A549 (cell line): ENCODE measurements around the gene PLEKHO1. TPM values are rescaled to one million over a fixed set of nuclear protein-coding genes. Genes with fewer than 3 reads are reported as not detected.

Experiments used
- ATAC-seq, 2 experiments: fragments of 200-7000 bp in 1 of 2; fragments of >200 bp in 1 of 2; cut with Nextera tagmentation in 1 of 2; cut with Tn5 transposase in 1 of 2; 3 replicates each; pipeline versions ENCODE4 v1.8.0 to v1.9.1; 2018 to 2020; ENCODE audit warnings: mild to moderate bottlenecking in 1 of 2, moderate library complexity in 1 of 2
- CTCF ChIA-PET: fragments of 300-600 bp; sonication (Branson Sonifier 250); formaldehyde crosslinking; extraction: SDS; loops from one replicate; lab custom pipeline; 2021; ENCODE audit warnings: antibody characterized with exemption, inconsistent platforms; lab: Yijun Ruan, JAX
- POLR2A ChIA-PET: fragments of 350-600 bp; formaldehyde crosslinking; extraction: SDS; loops from one replicate; lab custom pipeline; 2021; ENCODE audit warnings: antibody characterized with exemption, inconsistent platforms; lab: Yijun Ruan, JAX
- DNase-seq, 2 experiments: peaks; one replicate each; pipeline versions ENCODE4 v3.0.0 to v3.0.0-alpha.2; 2011 to 2016; ENCODE audit warnings: low read depth in 1 of 2, low spot score in 1 of 2
- FAIRE-seq: peaks from 2 replicates; lab custom pipeline; 2011; peaks lifted over from hg19 to GRCh38; lab: Jason Lieb, UNC
- H3K27ac ChIP-seq, 2 experiments: fragments of >200 bp; sonication (Bioruptor Twin); formaldehyde crosslinking; 3 replicates each; pipeline ENCODE4 v1.5.1; 2016 to 2017
- H3K4me1 ChIP-seq: fragments of >200 bp; sonication (Bioruptor Twin); formaldehyde crosslinking; 3 replicates; pipeline ENCODE4 v1.6.1; 2016
- H3K4me2 ChIP-seq: fragments of >200 bp; sonication (Bioruptor Twin); formaldehyde crosslinking; 3 replicates; pipeline ENCODE4 v1.6.1; 2016
- H3K4me3 ChIP-seq: fragments of >200 bp; sonication (Bioruptor Twin); formaldehyde crosslinking; 3 replicates; pipeline ENCODE4 v1.5.1; 2016
- H3K9me3 ChIP-seq: fragments of >200 bp; sonication (Bioruptor Twin); formaldehyde crosslinking; 3 replicates; pipeline ENCODE4 v1.6.1; 2016
- BHLHE40 ChIP-seq: IDR thresholded peaks from 2 replicates; pipeline ENCODE4 v1.6.1; 2012; ENCODE audit warnings: low read depth, low read length, inconsistent platforms
- CBX2 ChIP-seq: fragments of 200-600 bp; sonication (generic); IDR thresholded peaks from 2 replicates; pipeline ENCODE4 v1.6.1; 2016; ENCODE audit warnings: low read depth, mild to moderate bottlenecking, borderline replicate concordance
- CHD4 ChIP-seq: fragments of 200-600 bp; sonication (generic); IDR thresholded peaks from 2 replicates; pipeline ENCODE4 v1.6.1; 2016; ENCODE audit warnings: antibody characterized with exemption, mild to moderate bottlenecking, borderline replicate concordance
- EHF ChIP-seq: fragments of 250-450 bp; sonication (Bioruptor Pico); IDR thresholded peaks from 2 replicates; pipeline ENCODE4 v1.5.0; 2020; ENCODE audit warnings: mild to moderate bottlenecking
- EHMT2 ChIP-seq: fragments of 200-600 bp; sonication (generic); IDR thresholded peaks from 2 replicates; pipeline ENCODE4 v1.6.1; 2016; ENCODE audit warnings: antibody characterized with exemption, low read depth, mild to moderate bottlenecking, moderate library complexity
- FOSB ChIP-seq: fragments of 250-450 bp; sonication (Bioruptor Pico); IDR thresholded peaks from 2 replicates; pipeline ENCODE4 v1.5.0; 2020; ENCODE audit warnings: mild to moderate bottlenecking, moderate library complexity
- HEYL ChIP-seq: fragments of 250-450 bp; sonication (Bioruptor Pico); IDR thresholded peaks from 2 replicates; pipeline ENCODE4 v1.8.0; 2021; ENCODE audit warnings: mild to moderate bottlenecking, moderate library complexity
- HOXA7 ChIP-seq: fragments of 250-450 bp; sonication (Bioruptor Pico); IDR thresholded peaks from 2 replicates; pipeline ENCODE4 v1.5.0; 2020; ENCODE audit warnings: mild to moderate bottlenecking, moderate library complexity
- HOXB13 ChIP-seq: fragments of 250-450 bp; sonication (Bioruptor Pico); IDR thresholded peaks from 2 replicates; pipeline ENCODE4 v1.5.0; 2020; ENCODE audit warnings: low read depth, mild to moderate bottlenecking, moderate library complexity
- JUN ChIP-seq, 2 experiments: fragments of >200 bp; sonication (Bioruptor Twin); formaldehyde crosslinking; IDR thresholded peaks; 2 replicates in 1 of 2; 3 replicates in 1 of 2; pipeline ENCODE4 v1.6.1; 2016 to 2017
- KDM1A ChIP-seq: fragments of 200-600 bp; sonication (generic); IDR thresholded peaks from 2 replicates; pipeline ENCODE4 v1.6.1; 2016; ENCODE audit warnings: low read depth, mild to moderate bottlenecking
- KDM5A ChIP-seq: fragments of 200-600 bp; sonication (generic); IDR thresholded peaks from 2 replicates; pipeline ENCODE4 v1.6.1; 2016; ENCODE audit warnings: antibody characterized with exemption, mild to moderate bottlenecking
- RCOR1 ChIP-seq: fragments of 150-350 bp; IDR thresholded peaks from 2 replicates; pipeline ENCODE4 v1.6.1; 2014; ENCODE audit warnings: antibody characterized with exemption, low read length, low read depth
- WGBS: methylation state at CpG from one replicate; pipeline ENCODE4 v1.1.6; 2017; ENCODE audit errors: missing lambda C conversion rate; 5-methylcytosine and 5-hydroxymethylcytosine counted together
- polyA plus RNA-seq, 4 experiments: library from polyadenylated mRNA; depleted of rRNA in 3 of 4; stranded (reverse); fragments of >200 nt; fragmentation: RNase III in 1 of 4; extraction: RNeasy Plus Mini Kit Qiagen cat#74134 plus additional on column Dnase treatment in 1 of 4; gene quantifications; 2 replicates in 3 of 4; 3 replicates in 1 of 4; pipeline ENCODE4 v1.2.3, GENCODE V29; 2011 to 2017
- TF ChIP-seq, protein P1 (sequence below): fragments of 250-450 bp; sonication (Bioruptor Pico); IDR thresholded peaks from 2 replicates; pipeline ENCODE4 v1.5.0; 2021; ENCODE audit warnings: mild to moderate bottlenecking, moderate library complexity, borderline replicate concordance
- TF ChIP-seq, protein P2 (sequence below): IDR thresholded peaks from 2 replicates; pipeline ENCODE4 v1.6.1; 2012; ENCODE audit warnings: low read depth, borderline replicate concordance
- TF ChIP-seq, protein P3 (sequence below): IDR thresholded peaks from 2 replicates; pipeline ENCODE4 v1.6.1; 2012

PLEKHO1 gene
- polyA plus RNA-seq, 2 of the 4 experiments (the other 2 are of a cell fraction) = 2.5 to 5.5 TPM

DNA sequence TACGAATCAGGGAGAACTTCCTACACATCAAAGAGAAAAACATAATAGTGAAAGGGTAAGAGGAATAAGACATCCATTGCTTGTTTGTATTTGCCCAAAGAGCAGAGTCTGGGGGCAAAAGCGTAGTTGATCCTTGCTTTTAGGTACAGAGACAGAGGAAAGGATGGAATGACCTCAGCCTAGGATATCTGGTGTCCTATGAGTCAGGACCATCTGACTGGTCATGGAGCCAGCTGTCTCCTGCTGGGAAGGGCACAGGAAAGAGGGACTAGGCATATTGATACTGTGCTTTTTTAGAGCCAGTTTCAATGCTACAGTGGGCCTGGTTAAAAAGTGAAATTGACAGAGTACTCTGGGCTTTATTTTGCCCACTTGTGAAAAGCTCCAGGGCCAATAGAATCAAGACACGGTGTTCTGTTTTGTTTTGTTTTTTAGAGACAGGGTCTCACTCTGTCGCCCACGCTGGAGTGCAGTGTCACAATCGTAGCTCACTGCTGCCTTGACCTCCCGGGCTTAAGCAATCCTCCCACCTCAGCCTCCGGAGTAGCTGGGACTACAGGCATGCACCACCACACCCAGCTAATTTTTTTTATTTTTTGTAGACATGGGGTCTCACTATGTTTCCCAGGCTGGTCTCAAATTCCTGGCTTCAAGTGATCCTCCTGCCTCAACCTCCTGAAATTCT, 3.2 kb downstream of the PLEKHO1 start:
- Histone ChIP-seq H3K4me1 (peaks cover 8% of the 10 kb centered on the region), H3K27ac (no peak overlapping the region), H3K4me2 (no peak overlapping the region), H3K9me3 (no peaks in the 10 kb centered on the region), H3K4me3 (no peak overlapping the region)
- ChIA-PET CTCF (interaction anchor here (1.0 kb wide), 1 partner anchor 15 kb away, joined by 3 read pairs; no protein-coding TSS in a partner anchor), POLR2A (no interaction called here)
- TF ChIP-seq RCOR1 = no peak
- no peak for TF ChIP-seq HOXA7 (CRISPR knock-in tag)
- no peak for TF ChIP-seq EHMT2
- TF ChIP-seq CBX2 = no peak
- TF ChIP-seq, protein P1, sequence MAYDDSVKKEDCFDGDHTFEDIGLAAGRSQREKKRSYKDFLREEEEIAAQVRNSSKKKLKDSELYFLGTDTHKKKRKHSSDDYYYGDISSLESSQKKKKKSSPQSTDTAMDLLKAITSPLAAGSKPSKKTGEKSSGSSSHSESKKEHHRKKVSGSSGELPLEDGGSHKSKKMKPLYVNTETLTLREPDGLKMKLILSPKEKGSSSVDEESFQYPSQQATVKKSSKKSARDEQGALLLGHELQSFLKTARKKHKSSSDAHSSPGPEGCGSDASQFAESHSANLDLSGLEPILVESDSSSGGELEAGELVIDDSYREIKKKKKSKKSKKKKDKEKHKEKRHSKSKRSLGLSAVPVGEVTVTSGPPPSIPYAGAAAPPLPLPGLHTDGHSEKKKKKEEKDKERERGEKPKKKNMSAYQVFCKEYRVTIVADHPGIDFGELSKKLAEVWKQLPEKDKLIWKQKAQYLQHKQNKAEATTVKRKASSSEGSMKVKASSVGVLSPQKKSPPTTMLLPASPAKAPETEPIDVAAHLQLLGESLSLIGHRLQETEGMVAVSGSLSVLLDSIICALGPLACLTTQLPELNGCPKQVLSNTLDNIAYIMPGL = no peak
- DNase-seq (no peak), ATAC-seq (no peak), FAIRE-seq (no peak)
- WGBS = 93% methylated on average over 8 of the region's 8 CpGs

DNA sequence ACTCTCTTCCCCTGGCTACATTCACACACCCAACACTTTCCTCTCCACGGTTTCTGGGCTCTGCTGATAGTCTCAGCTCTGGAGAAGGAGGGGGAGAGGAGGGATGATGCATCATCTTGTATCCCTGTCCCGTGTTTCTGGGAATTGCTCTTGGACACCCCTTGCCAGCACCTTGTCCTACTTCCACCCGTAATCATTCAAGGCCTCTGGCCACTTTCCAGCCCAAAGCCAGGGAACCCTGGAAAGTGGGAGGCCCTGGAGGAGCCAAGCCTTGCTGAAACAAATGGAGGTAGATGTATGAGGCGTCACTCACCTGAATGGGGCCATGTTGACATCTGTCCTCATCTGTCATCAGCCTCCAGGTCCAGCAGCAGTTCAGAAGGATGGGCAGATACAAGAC, 4.4 kb downstream of the PLEKHO1 start:
- no peak overlapping the region for H3K4me3 ChIP-seq
- TF ChIP-seq FOSB (CRISPR knock-in tag) (no peak), BHLHE40 (no peak), CHD4 (no peak), RCOR1 (no peak), HOXB13 (CRISPR knock-in tag) (no peak), HOXA7 (CRISPR knock-in tag) (no peak), JUN (IDR thresholded peaks at IDR 0.05) (no peak), HEYL (CRISPR knock-in tag) (no peak), KDM1A (no peak)
- TF ChIP-seq, protein P2, sequence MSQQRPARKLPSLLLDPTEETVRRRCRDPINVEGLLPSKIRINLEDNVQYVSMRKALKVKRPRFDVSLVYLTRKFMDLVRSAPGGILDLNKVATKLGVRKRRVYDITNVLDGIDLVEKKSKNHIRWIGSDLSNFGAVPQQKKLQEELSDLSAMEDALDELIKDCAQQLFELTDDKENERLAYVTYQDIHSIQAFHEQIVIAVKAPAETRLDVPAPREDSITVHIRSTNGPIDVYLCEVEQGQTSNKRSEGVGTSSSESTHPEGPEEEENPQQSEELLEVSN = no peak
- TF ChIP-seq, protein P3, sequence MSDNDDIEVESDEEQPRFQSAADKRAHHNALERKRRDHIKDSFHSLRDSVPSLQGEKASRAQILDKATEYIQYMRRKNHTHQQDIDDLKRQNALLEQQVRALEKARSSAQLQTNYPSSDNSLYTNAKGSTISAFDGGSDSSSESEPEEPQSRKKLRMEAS = no peak
- ChIA-PET CTCF (no interaction called here), POLR2A (no interaction called here)
- no peak overlapping the region for H3K4me2 ChIP-seq
- peaks cover 7% of the 10 kb centered on the region for H3K4me1 ChIP-seq
- WGBS = 76% methylated on average over 4 of the region's 4 CpGs
- DNase-seq (no peak), ATAC-seq (no peak), FAIRE-seq (no peak)
- H3K9me3 ChIP-seq = no peaks in the 10 kb centered on the region
- H3K27ac ChIP-seq = no peak overlapping the region

DNA sequence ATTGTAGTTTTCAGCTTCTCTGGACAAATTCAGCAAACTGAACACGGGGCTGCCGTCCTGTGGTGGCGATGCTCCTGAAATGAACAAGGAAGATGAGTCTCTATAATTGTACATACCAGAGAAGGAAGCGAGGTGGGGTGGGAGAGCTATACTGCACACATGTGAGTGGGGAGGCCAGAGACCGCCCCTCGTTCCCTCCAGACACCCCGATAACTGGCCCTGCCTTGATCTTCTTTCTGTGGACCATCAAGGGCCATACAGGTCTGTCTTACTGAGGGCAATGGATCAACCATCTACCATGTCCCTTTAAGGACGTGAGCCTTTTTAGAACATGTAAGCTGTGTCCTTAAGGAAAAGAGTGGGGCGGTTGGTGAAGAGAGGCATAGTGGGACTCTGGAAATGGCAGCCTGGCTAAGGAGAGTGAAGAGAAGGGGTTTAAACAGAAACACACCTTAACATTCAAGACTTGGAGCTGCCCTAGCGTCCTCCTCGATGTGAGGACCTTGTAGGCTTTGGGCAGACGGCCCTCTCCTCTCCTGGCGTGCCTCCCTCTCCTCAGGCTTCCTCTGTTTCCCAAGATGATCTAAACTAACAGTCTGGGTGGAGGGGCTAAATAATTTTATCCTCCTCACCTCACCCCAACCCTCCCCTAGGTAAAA, 5.8 kb downstream of the PLEKHO1 start:
- Histone ChIP-seq H3K27ac (no peak overlapping the region), H3K4me1 (peaks cover 5% of the 10 kb centered on the region), H3K9me3 (no peaks in the 10 kb centered on the region), H3K4me2 (no peak overlapping the region), H3K4me3 (no peak overlapping the region)
- ATAC-seq (no peak), DNase-seq (no peak), FAIRE-seq (no peak)
- ChIA-PET CTCF (interaction anchor here (0.8 to 20.2 kb wide), 6 partner anchors 9 to 193 kb away, joined by 3 to 244 read pairs (median 6); no protein-coding TSS in a partner anchor), POLR2A (no interaction called here)
- TF ChIP-seq KDM5A = no peak
- no peak for TF ChIP-seq BHLHE40
- no peak for TF ChIP-seq EHF
- no peak for TF ChIP-seq HEYL (CRISPR knock-in tag)
- 89% methylated on average over 13 of the region's 13 CpGs for WGBS
